ENCODE data around the gene AHDC1. TPM values are rescaled to one million over a fixed set of nuclear protein-coding genes. Genes with fewer than 3 reads are reported as not detected.

AHDC1 gene
- polyA plus RNA-seq, 10 donors = 55.7 to 104 (median 78.7) TPM

- DNase-seq = peak in 1 of 3 donors; percentile 23
These were observed 15.4 kb downstream of the AHDC1 start for GRCh38 chr1:27588256-27589232.

DNA sequence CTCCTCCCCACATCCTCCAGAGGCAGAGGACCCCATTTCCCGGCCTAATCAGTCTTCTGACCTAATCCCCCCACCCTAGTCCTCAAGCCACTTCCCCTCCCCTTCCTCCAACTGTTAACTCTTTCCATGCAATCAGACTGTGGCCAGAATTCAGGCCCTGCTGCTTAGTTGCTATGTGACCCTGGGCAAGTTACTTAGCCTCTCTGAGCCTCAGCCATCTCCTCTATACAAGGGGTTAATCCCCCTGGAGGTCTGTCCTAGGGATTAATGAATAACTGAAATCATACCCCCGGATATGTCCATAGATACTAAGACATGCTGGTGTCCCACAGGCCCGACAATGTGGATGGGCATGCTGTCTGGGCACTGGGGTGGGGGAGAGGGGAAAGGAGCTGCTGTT, 18.3 kb downstream of the AHDC1 start:
- no peak for DNase-seq

DNA sequence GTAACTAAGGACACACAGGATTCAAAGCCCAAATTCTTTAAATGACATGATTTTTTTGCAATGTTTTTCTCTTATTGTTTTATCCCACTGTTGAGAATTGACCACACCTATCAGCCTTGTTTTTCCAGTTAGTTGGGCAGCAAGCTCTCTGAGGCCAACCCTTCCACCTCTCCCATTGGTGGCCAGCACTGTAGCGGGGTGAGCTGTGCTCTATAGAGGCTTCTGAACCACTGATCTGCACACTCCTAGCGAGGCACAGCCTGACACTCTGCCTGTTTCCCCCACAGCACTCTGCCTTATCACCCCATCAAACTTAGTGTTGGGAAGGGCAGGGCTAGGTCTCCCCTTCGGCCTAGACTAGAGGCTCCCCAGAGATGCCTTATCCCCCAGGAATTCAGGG, 19.5 kb downstream of the AHDC1 start:
- no peak for DNase-seq

DNA sequence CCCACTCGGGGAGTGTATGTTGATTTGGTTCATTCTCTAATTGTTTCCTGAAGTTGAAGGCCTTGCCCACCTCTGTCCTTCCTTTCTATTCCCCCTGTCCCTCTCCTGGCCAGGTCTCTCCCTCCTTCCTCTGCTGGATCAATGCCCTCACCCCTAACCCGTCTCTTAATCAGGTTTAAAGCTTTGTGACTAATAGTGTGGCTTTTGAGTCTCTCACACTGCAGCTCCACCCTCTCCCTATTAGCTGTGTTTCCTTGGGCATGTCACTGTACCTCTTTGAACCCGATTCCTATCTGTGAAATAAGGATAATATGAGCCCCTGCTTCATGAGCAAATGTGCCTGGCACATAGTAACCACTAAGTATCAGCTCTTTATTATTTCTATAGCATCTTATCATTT, 20.5 kb downstream of the AHDC1 start:
- DNase-seq = no peak

DNA sequence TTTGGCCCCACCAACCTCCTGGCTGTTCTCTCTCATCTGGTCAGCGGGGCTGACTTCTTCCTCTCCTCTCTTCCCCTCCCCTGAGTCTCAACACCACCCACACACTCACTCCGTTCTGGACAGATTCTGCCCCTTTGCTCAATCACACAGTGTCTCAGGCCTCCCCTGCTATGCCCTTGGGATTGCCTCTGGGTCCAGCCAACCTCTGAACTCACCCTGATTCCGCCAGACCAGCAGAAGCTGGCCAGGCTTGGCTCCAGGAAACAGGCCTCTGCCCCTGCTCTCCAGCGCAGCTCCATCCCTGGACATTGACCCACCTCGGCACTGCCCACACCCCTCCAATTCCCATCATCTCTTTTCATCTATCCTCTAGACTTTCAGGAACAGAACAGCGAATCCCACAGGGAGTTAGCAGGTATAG, 22.1 kb downstream of the AHDC1 start:
- DNase-seq = peak in 1 of 3 donors; percentile 5

- peak in 1 of 3 donors; percentile 70 for DNase-seq
These were observed 26.3 kb downstream of the AHDC1 start for GRCh38 chr1:27577504-27578188.

GRCh38 chr1:27576806-27577227, 27.1 kb downstream of the AHDC1 start:
- peak in 1 of 3 donors; percentile 52 for DNase-seq

- peak in 1 of 3 donors; percentile 77 for DNase-seq
These were observed 28.1 kb downstream of the AHDC1 start for GRCh38 chr1:27575840-27576331.

- peak; percentile 81 to 96 (median 94) for DNase-seq
These were observed 28.8 kb downstream of the AHDC1 start for GRCh38 chr1:27574871-27575831.

DNA sequence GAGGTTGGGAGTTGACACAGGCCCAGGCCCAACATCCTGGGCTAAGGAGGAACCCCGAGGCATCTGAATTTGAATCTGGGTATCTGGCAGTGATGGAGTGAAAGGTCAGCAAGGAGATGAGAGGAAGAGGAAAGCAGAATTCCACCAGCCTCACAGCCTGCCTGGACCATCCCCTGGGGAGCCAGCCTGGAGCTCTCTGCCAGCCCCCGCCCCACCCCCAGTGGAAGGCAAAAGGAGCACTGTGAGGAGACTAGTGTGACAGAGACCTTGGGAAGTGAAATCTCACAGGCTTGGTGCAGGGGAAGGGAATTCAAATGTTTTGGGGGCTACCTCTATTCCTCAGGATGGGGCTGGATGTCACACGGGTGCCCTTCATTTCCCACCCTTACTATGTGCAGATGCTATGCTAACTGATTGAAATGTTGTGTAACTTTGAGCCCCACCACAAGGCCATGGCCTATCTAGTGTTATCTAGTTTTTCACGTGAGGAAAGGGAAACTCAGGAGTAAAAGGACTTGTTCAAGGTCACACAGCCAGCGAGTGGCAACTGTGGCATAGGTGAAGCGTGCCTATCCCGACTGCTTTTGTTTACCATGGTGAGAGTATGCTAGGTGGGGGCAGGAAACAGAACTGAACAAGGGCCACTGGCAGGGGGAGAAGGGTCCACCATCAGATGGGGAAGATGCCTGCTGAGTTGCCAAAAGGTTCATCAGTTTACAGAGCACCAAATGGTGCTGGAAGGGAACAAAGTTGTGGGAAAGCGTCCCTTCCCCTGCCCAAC, 29.8 kb downstream of the AHDC1 start:
- peak in 1 of 3 donors; percentile 28 for DNase-seq

DNA sequence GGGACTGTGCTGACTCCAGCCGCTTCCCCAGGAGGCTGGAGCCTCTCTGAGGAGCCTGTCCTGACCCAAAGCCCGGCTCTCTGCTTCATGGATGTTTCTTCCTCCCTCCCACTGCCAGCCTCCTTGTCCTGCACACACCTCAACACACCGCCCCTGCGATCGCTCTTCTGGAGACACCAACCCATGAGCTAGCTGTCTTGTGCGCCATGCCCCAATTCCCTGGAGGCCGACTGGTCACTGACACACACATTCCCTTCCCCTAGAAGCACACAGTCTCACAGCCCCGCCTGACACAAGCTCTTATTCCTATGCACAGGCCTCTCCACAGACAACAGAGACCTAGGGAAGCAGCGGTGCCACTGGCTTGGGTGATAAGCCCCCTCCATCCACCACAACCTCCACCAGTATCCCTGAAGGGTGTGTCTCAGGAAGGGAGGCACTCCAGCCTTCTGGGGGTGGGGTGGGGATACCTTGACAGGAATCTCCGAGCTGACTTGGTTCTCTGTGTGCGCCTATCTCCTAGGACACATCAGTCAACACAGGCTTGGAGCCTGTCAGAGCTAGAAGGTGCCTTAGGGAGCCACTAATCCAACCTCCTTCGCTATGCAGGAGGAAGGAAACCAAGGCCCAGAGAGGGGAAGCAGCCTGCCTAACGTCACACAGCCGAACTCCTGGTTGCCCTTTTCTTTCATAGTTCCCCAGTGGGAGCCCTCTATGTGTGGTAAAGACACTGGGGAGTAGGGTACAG, 31.1 kb downstream of the AHDC1 start:
- peak in 1 of 3 donors; percentile 57 for DNase-seq

GRCh38 chr1:27572019-27572678, 31.8 kb downstream of the AHDC1 start:
- peak in 1 of 3 donors; percentile 64 for DNase-seq

- DNase-seq = peak in 1 of 3 donors; percentile 77
These were observed 32.4 kb downstream of the AHDC1 start for GRCh38 chr1:27571439-27572018.

GRCh38 chr1:27570784-27571183, 33.2 kb downstream of the AHDC1 start:
- DNase-seq = peak in 1 of 3 donors; percentile 25

DNA sequence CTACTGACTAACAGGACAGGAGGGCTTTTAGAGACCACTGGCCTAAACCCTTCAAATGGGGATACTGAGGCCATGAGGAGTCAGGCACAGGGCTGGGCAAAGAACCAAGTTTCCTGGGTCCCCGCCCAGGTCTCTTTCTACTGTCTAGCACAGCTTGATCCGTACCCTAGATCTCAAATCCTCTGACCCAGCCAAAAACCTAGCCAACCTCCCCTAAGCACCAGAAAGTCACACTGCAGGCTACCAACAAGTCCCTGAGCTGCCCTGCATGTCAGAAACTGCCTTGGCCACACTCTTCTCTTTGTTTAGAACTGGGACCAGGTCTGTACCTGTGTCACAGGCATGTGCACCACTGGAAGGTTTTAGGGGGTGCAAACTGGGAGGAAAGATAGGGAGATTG, 33.6 kb downstream of the AHDC1 start:
- peak in 1 of 3 donors; percentile 38 for DNase-seq

GRCh38 chr1:27569506-27570291, 34.2 kb downstream of the AHDC1 start:
- peak in 1 of 3 donors; percentile 58 for DNase-seq

DNA sequence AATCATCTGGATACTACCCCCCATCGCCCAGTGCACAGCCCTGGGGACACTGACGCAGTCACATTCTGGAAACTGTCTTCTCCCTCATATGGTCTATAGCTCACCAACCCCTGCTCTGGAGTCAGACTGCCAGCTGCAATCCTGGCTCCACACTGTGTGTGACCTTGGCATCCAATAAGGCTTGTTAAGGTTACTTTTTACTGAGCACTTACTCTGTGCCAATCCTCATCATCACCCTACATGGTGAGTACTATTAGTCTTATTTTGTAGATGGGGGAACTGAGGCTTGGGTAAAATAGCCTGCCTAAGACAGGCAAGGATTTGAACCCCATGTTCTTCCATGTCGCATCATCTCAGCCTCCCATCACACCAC, 34.9 kb downstream of the AHDC1 start:
- peak in 1 of 3 donors; percentile 64 for DNase-seq
